GM12878 (cell line): Measurements from ENCODE around the gene SETD1B. TPM values are rescaled to one million over a fixed set of nuclear protein-coding genes. Genes with fewer than 3 reads are reported as not detected.

Experiments
- ATF7 ChIP-seq: fragments of 450-650 bp; IDR thresholded peaks from 2 replicates; pipeline ENCODE4 v1.6.1; 2016; ENCODE audit warnings: low read depth, mild to moderate bottlenecking
- BMI1 ChIP-seq: fragments of 450-650 bp; IDR thresholded peaks from 2 replicates; pipeline ENCODE4 v1.6.1; 2016; ENCODE audit warnings: mild to moderate bottlenecking, moderate library complexity, borderline replicate concordance
- E2F8 ChIP-seq: fragments of 450-650 bp; IDR thresholded peaks from 2 replicates; pipeline ENCODE4 v1.6.1; 2018; ENCODE audit warnings: mild to moderate bottlenecking, low read depth, moderate library complexity; ENCODE audit not compliant: partially characterized antibody
- EGR1 ChIP-seq, 2 experiments: IDR thresholded peaks; 1 replicate in 1 of 2; 2 replicates in 1 of 2; pipeline ENCODE4 v1.6.1; 2011 to 2012; ENCODE audit warnings: low read depth in 2 of 2, low read length in 2 of 2, borderline replicate concordance in 1 of 2, mild to moderate bottlenecking in 1 of 2, moderate library complexity in 1 of 2
- ESRRA ChIP-seq: IDR thresholded peaks from 2 replicates; pipeline ENCODE4 v1.6.1; 2012; ENCODE audit warnings: mild to moderate bottlenecking, low read length, improper control_type of control experiment
- KDM1A ChIP-seq: fragments of 200-600 bp; sonication (generic); IDR thresholded peaks from 2 replicates; pipeline ENCODE4 v1.6.1; 2016; ENCODE audit warnings: borderline replicate concordance
- MEF2B ChIP-seq: fragments of 450-650 bp; IDR thresholded peaks from 2 replicates; pipeline ENCODE4 v1.6.1; 2018; ENCODE audit warnings: mild to moderate bottlenecking, moderate library complexity; ENCODE audit not compliant: partially characterized antibody, poor library complexity, severe bottlenecking
- RELA ChIP-seq: fragments of 450-650 bp; IDR thresholded peaks from 2 replicates; pipeline ENCODE4 v1.8.0; 2014; ENCODE audit warnings: borderline replicate concordance; ENCODE audit not compliant: partially characterized antibody
- STAT3 ChIP-seq: IDR thresholded peaks from 2 replicates; pipeline ENCODE4 v1.6.1; 2011; ENCODE audit warnings: low read depth, low read length, improper control_type of control experiment
- TCF7 ChIP-seq: IDR thresholded peaks from 2 replicates; pipeline ENCODE4 v1.6.1; 2014; ENCODE audit warnings: antibody characterized with exemption, borderline replicate concordance
- USF2 ChIP-seq: IDR thresholded peaks from 2 replicates; pipeline ENCODE4 v1.6.1; 2011; ENCODE audit warnings: low read depth, low read length, improper control_type of control experiment, borderline replicate concordance
- ZBTB11 ChIP-seq: fragments of 450-650 bp; formaldehyde crosslinking; IDR thresholded peaks from 2 replicates; pipeline ENCODE4 v1.5.0; 2022; ENCODE audit warnings: mild to moderate bottlenecking, missing genetic modification characterization
- ZNF687 ChIP-seq: fragments of 450-650 bp; IDR thresholded peaks from 2 replicates; pipeline ENCODE4 v1.6.1; 2017; ENCODE audit warnings: mild to moderate bottlenecking, moderate library complexity
- polyA plus RNA-seq, 11 experiments: library from polyadenylated mRNA; depleted of rRNA in 4 of 11; unstranded in 6 of 11; stranded (reverse) in 5 of 11; fragments of >200 nt; fragmentation: Nextera tagmentation in 4 of 11; fragmentation: Illumina TruSeq in 1 of 11; extraction: Ambion mirVana in 4 of 11; extraction: Trizol in 1 of 11; gene quantifications; 1 replicate in 1 of 11; 2 replicates in 10 of 11; pipeline versions ENCODE4 v1.2.1 to v1.2.3, GENCODE V29; 2011 to 2016; ENCODE audit warnings: inconsistent platforms in 2 of 11, missing spikeins in 2 of 11, low read depth in 1 of 11
- total RNA-seq, 4 experiments: library from RNA; depleted of rRNA in 3 of 4; stranded (reverse); fragments of >200 nt in 3 of 4; fragmentation: Illumina TruSeq in 1 of 4; extraction: Trizol in 1 of 4; gene quantifications; 2 replicates each; pipeline versions ENCODE4 v1.2.1 to v1.2.3, GENCODE V29; 2013 to 2021
- TF ChIP-seq, protein P1 (sequence below): fragments of 450-650 bp; IDR thresholded peaks from 2 replicates; pipeline ENCODE4 v1.6.1; 2017; ENCODE audit warnings: antibody characterized with exemption, mild to moderate bottlenecking, moderate library complexity

SETD1B gene
- total and polyA plus RNA-seq, 10 of the 15 experiments (the other 5 are each of a cell fraction or from before 2014, with no cell fraction given) = 0.50 to 17.3 (median 1.6) TPM

- TF ChIP-seq ZNF687 (no peak), TCF7 (no peak), USF2 (no peak), MEF2B (no peak), RELA (no peak), KDM1A (no peak), ATF7 (no peak), ZBTB11 (CRISPR knock-in tag) (no peak), ESRRA (no peak), STAT3 (no peak), BMI1 (no peak), E2F8 (peak; percentile 25), EGR1 (IDR thresholded peaks at IDR 0.05; ENCODE audit: borderline replicate concordance in 1 of 2, low read depth in 2 of 2, low read length in 2 of 2) (0 out of 3 replicates have a peak, but pooled peaks of 1 of the 2 experiments have one; percentile 32)
- TF ChIP-seq, protein P1, sequence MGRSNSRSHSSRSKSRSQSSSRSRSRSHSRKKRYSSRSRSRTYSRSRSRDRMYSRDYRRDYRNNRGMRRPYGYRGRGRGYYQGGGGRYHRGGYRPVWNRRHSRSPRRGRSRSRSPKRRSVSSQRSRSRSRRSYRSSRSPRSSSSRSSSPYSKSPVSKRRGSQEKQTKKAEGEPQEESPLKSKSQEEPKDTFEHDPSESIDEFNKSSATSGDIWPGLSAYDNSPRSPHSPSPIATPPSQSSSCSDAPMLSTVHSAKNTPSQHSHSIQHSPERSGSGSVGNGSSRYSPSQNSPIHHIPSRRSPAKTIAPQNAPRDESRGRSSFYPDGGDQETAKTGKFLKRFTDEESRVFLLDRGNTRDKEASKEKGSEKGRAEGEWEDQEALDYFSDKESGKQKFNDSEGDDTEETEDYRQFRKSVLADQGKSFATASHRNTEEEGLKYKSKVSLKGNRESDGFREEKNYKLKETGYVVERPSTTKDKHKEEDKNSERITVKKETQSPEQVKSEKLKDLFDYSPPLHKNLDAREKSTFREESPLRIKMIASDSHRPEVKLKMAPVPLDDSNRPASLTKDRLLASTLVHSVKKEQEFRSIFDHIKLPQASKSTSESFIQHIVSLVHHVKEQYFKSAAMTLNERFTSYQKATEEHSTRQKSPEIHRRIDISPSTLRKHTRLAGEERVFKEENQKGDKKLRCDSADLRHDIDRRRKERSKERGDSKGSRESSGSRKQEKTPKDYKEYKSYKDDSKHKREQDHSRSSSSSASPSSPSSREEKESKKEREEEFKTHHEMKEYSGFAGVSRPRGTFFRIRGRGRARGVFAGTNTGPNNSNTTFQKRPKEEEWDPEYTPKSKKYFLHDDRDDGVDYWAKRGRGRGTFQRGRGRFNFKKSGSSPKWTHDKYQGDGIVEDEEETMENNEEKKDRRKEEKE = no peak
Measured at GRCh38 chr12:121773011-121773777, 30.6 kb upstream of the SETD1B start (continued).
